ENCODE measurements around the gene TCF23. TPM values are rescaled to one million over a fixed set of nuclear protein-coding genes. Genes with fewer than 3 reads are reported as not detected.

Gene TCF23
- total RNA-seq, 1 donor from 2014 or later: not detected

DNA sequence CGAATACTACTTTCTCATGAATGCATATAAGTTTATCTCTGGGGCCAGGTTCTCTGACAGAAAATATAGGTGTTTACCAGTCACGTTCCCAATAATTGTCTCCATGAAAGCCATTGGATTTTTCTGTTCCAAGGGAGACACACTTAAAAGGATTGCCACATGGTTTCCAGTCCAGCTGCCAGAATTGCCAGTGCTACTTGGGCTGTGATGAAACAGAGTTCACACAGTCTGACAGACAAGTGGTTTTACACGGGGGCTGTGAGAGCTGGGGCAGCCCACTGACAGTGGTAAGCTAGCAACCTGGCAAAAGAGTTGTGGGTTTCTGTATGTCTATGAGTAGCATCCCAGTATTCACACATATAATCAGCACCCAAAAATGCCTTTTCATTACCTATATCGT, 35.3 kb downstream of the TCF23 start:
- Mint-ChIP-seq H3K4me1 (ENCODE audit: low read depth, unreplicated experiment) (peaks cover 11% of the 10 kb centered on the region), H3K27me3 (ENCODE audit: low read depth, unreplicated experiment) (peaks cover 6% of the 10 kb centered on the region), H3K4me3 (ENCODE audit: unreplicated experiment) (no peak overlapping the region), H3K9me3 (ENCODE audit: unreplicated experiment) (peaks cover 4% of the 10 kb centered on the region), H3K27ac (ENCODE audit: unreplicated experiment) (no peak overlapping the region), H3K36me3 (ENCODE audit: low read depth, unreplicated experiment) (no peaks in the 10 kb centered on the region)
- H4K20me1 ChIP-seq (ENCODE audit: insufficient read depth, low read length): no peaks in the 10 kb centered on the region
- H3K79me2 ChIP-seq (ENCODE audit: insufficient read depth, low read length): no peaks in the 10 kb centered on the region
- H3K9ac ChIP-seq (ENCODE audit: low read length): no peak overlapping the region
- H3K27ac ChIP-seq (ENCODE audit: low read depth, low read length): no peak overlapping the region
- no peak overlapping the region for H2AFZ ChIP-seq (ENCODE audit: low read depth, low read length)
- no peaks in the 10 kb centered on the region for H3K36me3 ChIP-seq (ENCODE audit: insufficient read depth, low read length)
- no peak overlapping the region for H3K4me2 ChIP-seq (ENCODE audit: low read length)
- no peak overlapping the region for H3K4me3 ChIP-seq (ENCODE audit: insufficient read depth, low read depth, low read length)
- no peaks in the 10 kb centered on the region for H3K4me1 ChIP-seq (ENCODE audit: insufficient read depth, low read length)
- H3K27me3 ChIP-seq (ENCODE audit: insufficient read depth, low read length): peaks cover 12% of the 10 kb centered on the region
- DNase-seq (ENCODE audit: low read depth) (no peak), FAIRE-seq (no peak)
- H3K9me3 ChIP-seq (ENCODE audit: insufficient read depth, low read depth, low read length): no peaks in the 10 kb centered on the region
- no peak for TF ChIP-seq EZH2 (IDR thresholded peaks at IDR 0.05; ENCODE audit: insufficient read depth, low read length)

DNA sequence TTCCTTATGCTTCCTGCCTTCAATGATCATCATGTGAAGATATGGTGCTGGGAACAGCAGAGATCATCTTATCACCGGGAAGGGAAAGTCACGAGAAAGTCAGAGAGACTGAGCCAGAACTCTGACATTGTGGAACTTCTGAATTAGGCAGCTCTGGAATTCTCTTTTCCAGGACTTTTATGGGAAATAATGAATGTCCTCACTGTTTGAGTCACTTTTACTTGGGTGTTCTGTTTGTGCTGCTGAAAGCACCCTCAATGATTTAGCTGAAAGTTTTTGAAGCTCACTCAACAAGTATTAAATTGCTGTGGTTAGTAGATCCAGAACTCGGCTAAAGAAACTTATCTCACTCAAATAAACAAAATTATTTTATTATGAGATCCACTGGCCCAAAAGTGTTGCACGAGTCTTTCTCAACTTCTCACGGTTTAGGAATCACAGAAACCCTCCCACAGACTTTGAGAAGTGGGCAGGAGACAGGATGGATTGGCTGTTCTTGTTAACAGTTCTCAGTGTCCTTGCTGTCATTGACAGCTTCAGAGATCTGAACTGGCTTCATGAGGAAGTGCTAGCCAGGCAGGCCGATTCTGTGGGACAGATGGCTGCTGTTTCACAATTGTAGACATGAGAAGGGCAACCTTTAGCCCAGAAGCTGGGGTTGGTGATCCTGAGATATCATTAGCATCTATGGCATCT, 36.7 kb downstream of the TCF23 start:
- no peak overlapping the region for H3K4me2 ChIP-seq (ENCODE audit: low read length)
- TF ChIP-seq CTCF (IDR thresholded peaks at IDR 0.05; ENCODE audit: insufficient read depth, low read depth, low read length) (no peak), EZH2 (IDR thresholded peaks at IDR 0.05; ENCODE audit: insufficient read depth, low read length) (no peak)
- DNase-seq (ENCODE audit: low read depth) (peak; percentile 71), FAIRE-seq (no peak)
- no peaks in the 10 kb centered on the region for H3K9me3 ChIP-seq (ENCODE audit: insufficient read depth, low read depth, low read length)
- Mint-ChIP-seq H3K4me1 (ENCODE audit: low read depth, unreplicated experiment) (peaks cover 11% of the 10 kb centered on the region), H3K36me3 (ENCODE audit: low read depth, unreplicated experiment) (no peaks in the 10 kb centered on the region), H3K27ac (ENCODE audit: unreplicated experiment) (no peak overlapping the region), H3K27me3 (ENCODE audit: low read depth, unreplicated experiment) (peaks cover 4% of the 10 kb centered on the region), H3K9me3 (ENCODE audit: unreplicated experiment) (peaks cover 4% of the 10 kb centered on the region), H3K4me3 (ENCODE audit: unreplicated experiment) (no peak overlapping the region)
- H4K20me1 ChIP-seq (ENCODE audit: insufficient read depth, low read length): no peaks in the 10 kb centered on the region
- no peak overlapping the region for H3K9ac ChIP-seq (ENCODE audit: low read length)
- no peak overlapping the region for H2AFZ ChIP-seq (ENCODE audit: low read depth, low read length)
- no peaks in the 10 kb centered on the region for H3K4me1 ChIP-seq (ENCODE audit: insufficient read depth, low read length)
- H3K79me2 ChIP-seq (ENCODE audit: insufficient read depth, low read length): no peaks in the 10 kb centered on the region
- no peak overlapping the region for H3K4me3 ChIP-seq (ENCODE audit: insufficient read depth, low read depth, low read length)
- no peaks in the 10 kb centered on the region for H3K36me3 ChIP-seq (ENCODE audit: insufficient read depth, low read length)
- no peak overlapping the region for H3K27ac ChIP-seq (ENCODE audit: low read depth, low read length)
- H3K27me3 ChIP-seq (ENCODE audit: insufficient read depth, low read length): peaks cover 5% of the 10 kb centered on the region

DNA sequence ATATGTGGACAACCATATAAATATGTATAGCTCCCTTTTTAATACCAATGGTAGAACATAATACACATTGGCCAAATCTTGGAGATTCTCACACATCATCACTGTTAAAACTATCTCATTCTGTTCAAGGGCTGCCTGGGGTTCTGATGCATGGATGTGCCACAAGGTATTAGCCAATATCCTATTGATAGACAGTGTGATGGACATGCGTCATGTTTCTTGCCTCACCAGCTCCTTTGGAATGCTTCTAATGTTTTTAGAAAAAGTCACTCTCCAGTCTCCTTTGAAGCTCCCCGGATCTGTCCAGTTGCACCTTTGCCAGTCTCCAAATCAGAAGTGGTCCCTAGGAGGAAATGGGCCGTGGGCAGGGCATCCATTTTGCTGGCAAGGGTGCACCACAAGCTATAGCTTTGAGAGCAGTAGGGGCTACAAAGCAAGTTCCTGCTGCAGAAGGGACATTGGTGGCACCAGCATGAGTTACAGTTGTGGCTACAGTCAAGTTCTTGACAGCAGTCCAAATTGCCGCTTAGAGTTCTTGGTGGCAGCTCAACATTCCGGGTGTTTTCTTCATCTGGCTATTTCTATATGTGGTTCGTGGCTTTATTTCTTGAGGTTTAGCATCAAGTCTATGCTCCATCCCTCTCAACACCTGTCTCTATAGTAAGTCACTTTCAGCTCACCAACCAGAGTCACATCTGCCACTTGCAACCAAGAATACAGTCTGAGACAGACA, 38.0 kb downstream of the TCF23 start:
- Histone ChIP-seq H3K27me3 (ENCODE audit: insufficient read depth, low read length) (peaks cover 5% of the 10 kb centered on the region), H3K4me2 (ENCODE audit: low read length) (no peak overlapping the region), H3K27ac (ENCODE audit: low read depth, low read length) (no peak overlapping the region), H3K36me3 (ENCODE audit: insufficient read depth, low read length) (no peaks in the 10 kb centered on the region), H4K20me1 (ENCODE audit: insufficient read depth, low read length) (no peaks in the 10 kb centered on the region), H3K4me1 (ENCODE audit: insufficient read depth, low read length) (no peaks in the 10 kb centered on the region), H3K4me3 (ENCODE audit: insufficient read depth, low read depth, low read length) (no peak overlapping the region), H3K9me3 (ENCODE audit: insufficient read depth, low read depth, low read length) (no peaks in the 10 kb centered on the region), H3K9ac (ENCODE audit: low read length) (no peak overlapping the region), H2AFZ (ENCODE audit: low read depth, low read length) (no peak overlapping the region), H3K79me2 (ENCODE audit: insufficient read depth, low read length) (no peaks in the 10 kb centered on the region)
- no peak overlapping the region for H3K27ac Mint-ChIP-seq (ENCODE audit: unreplicated experiment)
- TF ChIP-seq CTCF (IDR thresholded peaks at IDR 0.05; ENCODE audit: insufficient read depth, low read depth, low read length) (no peak), EZH2 (IDR thresholded peaks at IDR 0.05; ENCODE audit: insufficient read depth, low read length) (no peak)
- FAIRE-seq: no peak
- H3K27me3 Mint-ChIP-seq (ENCODE audit: low read depth, unreplicated experiment): peaks cover 2% of the 10 kb centered on the region
- no peaks in the 10 kb centered on the region for H3K36me3 Mint-ChIP-seq (ENCODE audit: low read depth, unreplicated experiment)
- DNase-seq (ENCODE audit: low read depth): no peak
- H3K9me3 Mint-ChIP-seq (ENCODE audit: unreplicated experiment): no peaks in the 10 kb centered on the region
- H3K4me3 Mint-ChIP-seq (ENCODE audit: unreplicated experiment): no peak overlapping the region
- peaks cover 11% of the 10 kb centered on the region for H3K4me1 Mint-ChIP-seq (ENCODE audit: low read depth, unreplicated experiment)

Measured in astrocyte (in vitro differentiated cells and primary cell).